Nephron (organoid): Measurements from ENCODE around the gene ANXA9.
A peak's percentile ranks its signal among the peaks of the same experiment; 100 is the strongest.

Source experiments
- H3K27ac Mint-ChIP-seq, 3 experiments: 2 replicates each; pipeline ENCODE4 v1.8.0; 2020; ENCODE audit warnings: mixed read lengths in 3 of 3, mild to moderate bottlenecking in 2 of 3, moderate library complexity in 1 of 3
- H3K27me3 Mint-ChIP-seq: 2 replicates; pipeline ENCODE4 v1.8.0; 2021; ENCODE audit warnings: low read depth, mild to moderate bottlenecking, moderate library complexity, mixed read lengths
- H3K36me3 Mint-ChIP-seq: 2 replicates; pipeline ENCODE4 v1.8.0; 2020; ENCODE audit warnings: low read depth, mixed read lengths
- H3K4me1 Mint-ChIP-seq: 2 replicates; pipeline ENCODE4 v1.8.0; 2020; ENCODE audit warnings: mixed read lengths
- H3K4me3 Mint-ChIP-seq, 3 experiments: 2 replicates each; pipeline ENCODE4 v1.8.0; 2020; ENCODE audit warnings: mild to moderate bottlenecking in 3 of 3, mixed read lengths in 3 of 3, moderate library complexity in 2 of 3
- H3K9me3 Mint-ChIP-seq: 2 replicates; pipeline ENCODE4 v1.8.0; 2020; ENCODE audit warnings: mixed read lengths
- TF ChIP-seq, protein P1 (sequence below), 3 experiments: fragments of 200-600 bp; sonication (generic); IDR thresholded peaks; one replicate each; pipeline ENCODE4 v1.5.0; 2021; ENCODE audit warnings: antibody characterized with exemption in 3 of 3; ENCODE audit not compliant: unreplicated experiment in 3 of 3

Gene ANXA9

DNA sequence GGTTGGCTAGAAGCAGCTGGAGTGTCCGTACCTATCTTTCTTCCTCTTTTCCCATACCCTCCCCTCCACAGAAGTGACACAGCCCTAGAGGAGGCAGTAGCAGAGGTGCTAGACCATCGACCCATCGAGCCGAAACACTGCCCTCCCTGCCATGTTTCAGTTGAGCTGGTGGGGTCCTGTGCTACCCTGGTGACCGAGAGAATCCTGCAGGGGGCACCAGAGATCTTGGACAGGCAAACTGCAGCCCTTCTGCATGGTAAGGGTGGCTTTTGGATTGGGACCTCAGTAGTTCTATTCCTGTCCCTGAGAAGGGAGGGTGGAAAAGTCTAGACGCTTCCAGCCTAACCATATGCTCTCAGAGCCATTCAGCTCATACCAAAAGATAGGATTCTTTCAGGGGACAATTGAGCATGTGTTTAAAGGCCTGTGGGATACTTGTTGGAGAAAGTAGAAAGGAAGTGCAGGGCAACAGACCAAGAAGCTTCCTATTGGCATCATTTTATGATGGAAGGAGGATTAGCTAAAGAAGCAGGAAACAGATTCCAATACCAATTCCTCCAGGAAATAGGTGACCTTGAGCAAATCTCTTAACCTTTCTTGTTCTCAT, 42.6 kb downstream of the ANXA9 start:
- H3K27ac Mint-ChIP-seq, result peak overlapping the region; percentile 67 to 84 (median 74)
- H3K9me3 Mint-ChIP-seq, result no peaks in the 10 kb centered on the region
- TF ChIP-seq, protein P1, sequence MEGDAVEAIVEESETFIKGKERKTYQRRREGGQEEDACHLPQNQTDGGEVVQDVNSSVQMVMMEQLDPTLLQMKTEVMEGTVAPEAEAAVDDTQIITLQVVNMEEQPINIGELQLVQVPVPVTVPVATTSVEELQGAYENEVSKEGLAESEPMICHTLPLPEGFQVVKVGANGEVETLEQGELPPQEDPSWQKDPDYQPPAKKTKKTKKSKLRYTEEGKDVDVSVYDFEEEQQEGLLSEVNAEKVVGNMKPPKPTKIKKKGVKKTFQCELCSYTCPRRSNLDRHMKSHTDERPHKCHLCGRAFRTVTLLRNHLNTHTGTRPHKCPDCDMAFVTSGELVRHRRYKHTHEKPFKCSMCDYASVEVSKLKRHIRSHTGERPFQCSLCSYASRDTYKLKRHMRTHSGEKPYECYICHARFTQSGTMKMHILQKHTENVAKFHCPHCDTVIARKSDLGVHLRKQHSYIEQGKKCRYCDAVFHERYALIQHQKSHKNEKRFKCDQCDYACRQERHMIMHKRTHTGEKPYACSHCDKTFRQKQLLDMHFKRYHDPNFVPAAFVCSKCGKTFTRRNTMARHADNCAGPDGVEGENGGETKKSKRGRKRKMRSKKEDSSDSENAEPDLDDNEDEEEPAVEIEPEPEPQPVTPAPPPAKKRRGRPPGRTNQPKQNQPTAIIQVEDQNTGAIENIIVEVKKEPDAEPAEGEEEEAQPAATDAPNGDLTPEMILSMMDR (IDR thresholded peaks at IDR 0.05; ENCODE audit: unreplicated experiment in 3 of 3), result peak; percentile 46 to 64 (median 53)
- H3K4me3 Mint-ChIP-seq, result no peak overlapping the region
- peaks cover 14% of the 10 kb centered on the region for H3K4me1 Mint-ChIP-seq
- peaks cover 44% of the 10 kb centered on the region for H3K36me3 Mint-ChIP-seq
- H3K27me3 Mint-ChIP-seq, result no peaks in the 10 kb centered on the region

DNA sequence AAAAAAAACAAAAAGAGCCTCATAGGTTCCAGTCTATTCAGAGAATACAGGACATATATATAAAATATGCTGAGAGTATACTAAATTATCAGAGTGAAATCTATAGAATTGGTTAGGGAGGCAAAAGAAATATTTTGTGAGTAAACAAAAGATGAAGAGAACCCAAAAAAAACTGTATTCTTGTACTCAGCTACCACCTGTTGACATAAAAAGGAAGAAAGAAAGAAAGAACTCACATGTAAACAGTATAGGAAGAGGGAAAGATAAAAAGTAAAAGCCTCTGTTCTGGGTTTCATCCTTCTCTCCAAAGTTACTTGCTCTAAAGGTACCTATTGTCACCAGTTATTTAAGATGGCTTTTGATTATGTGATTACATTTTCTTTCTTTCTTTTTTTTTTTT, 44.4 kb downstream of the ANXA9 start:
- Mint-ChIP-seq H3K4me3 (no peak overlapping the region), H3K9me3 (no peaks in the 10 kb centered on the region)

DNA sequence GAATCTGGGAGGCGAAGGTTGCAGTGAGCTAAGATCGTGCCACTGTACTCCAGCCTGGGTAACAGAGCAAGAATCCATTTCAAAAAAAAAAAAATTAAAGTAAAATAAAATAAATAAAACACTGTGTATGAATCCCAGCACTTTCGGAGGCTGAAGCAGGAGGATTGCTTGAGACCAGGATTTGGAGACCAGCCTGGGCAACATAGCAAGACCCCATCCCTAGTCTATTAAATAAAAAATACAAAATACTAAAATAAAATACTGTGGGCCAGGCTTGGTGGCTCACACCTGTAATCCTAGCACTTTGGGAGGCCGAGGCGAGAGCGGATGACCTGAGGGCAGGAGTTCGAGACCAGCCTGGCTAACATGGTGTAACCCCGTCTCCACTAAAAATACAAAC, 50.1 kb downstream of the ANXA9 start:
- no peaks in the 10 kb centered on the region for H3K9me3 Mint-ChIP-seq
- H3K36me3 Mint-ChIP-seq, result peaks cover 65% of the 10 kb centered on the region
- H3K4me3 Mint-ChIP-seq, result no peak overlapping the region
- H3K4me1 Mint-ChIP-seq, result no peaks in the 10 kb centered on the region
- H3K27me3 Mint-ChIP-seq, result no peaks in the 10 kb centered on the region
- TF ChIP-seq, protein P1 (IDR thresholded peaks at IDR 0.05; ENCODE audit: unreplicated experiment in 3 of 3), result no peak
- H3K27ac Mint-ChIP-seq, result no peak overlapping the region

More for the DNA sequence above, 44.4 kb downstream of the ANXA9 start:
- TF ChIP-seq, protein P1 (IDR thresholded peaks at IDR 0.05; ENCODE audit: unreplicated experiment in 3 of 3), result no peak
- peaks cover 14% of the 10 kb centered on the region for H3K4me1 Mint-ChIP-seq
- no peaks in the 10 kb centered on the region for H3K27me3 Mint-ChIP-seq
- no peak overlapping the region for H3K27ac Mint-ChIP-seq
- H3K36me3 Mint-ChIP-seq, result peaks cover 54% of the 10 kb centered on the region

DNA sequence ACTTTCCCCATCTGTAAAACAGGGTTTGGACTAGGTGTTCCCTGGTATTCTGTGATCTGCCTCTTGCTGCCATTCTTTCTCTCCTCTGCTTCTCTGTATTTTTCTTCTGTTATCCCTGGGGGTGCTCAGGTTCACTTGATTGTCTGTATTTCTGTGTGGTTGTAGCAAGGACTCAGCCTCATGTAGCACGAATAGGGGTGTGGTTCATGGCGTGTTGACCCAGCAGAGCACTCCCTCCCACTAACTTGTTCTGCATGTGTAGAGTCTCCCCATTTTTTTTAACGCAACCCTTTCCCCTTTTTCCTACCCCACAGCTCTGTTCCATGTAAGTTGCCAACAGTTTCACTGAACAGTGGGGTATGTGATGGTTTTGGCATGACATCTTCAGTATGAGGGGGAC, 53.1 kb downstream of the ANXA9 start:
- Mint-ChIP-seq H3K27ac (no peak overlapping the region), H3K4me3 (no peak overlapping the region), H3K4me1 (no peaks in the 10 kb centered on the region), H3K9me3 (no peaks in the 10 kb centered on the region), H3K27me3 (no peaks in the 10 kb centered on the region), H3K36me3 (peaks cover 48% of the 10 kb centered on the region)
- TF ChIP-seq, protein P1 (IDR thresholded peaks at IDR 0.05; ENCODE audit: unreplicated experiment in 3 of 3), result no peak

DNA sequence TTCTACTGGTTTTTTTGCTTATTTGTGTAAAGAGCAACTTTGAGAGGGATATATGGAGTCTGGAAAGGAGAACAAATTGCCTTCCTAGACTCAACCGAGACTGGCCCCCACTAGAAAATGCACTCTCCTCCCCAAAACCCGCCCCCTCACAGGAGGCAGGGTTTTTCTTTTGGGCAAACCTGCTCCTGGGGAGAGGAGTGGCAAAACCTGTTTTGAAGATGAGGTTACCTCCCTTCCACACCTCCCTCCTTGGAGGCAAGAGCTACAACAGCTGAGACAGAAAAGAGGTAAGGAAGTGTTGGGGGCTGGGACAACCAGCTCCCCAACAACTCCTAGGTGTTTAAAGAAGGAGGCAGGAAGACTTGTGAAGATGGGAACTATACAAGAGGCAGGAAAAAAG, 54.3 kb downstream of the ANXA9 start, which contains the start of gene BNIPL:
BNIPL (plus strand) TSS at position 231 of the 400 bp plus-strand sequence; CDS start at position 371, 140 bp downstream.
- no peaks in the 10 kb centered on the region for H3K27me3 Mint-ChIP-seq
- peaks cover 41% of the 10 kb centered on the region for H3K36me3 Mint-ChIP-seq
- no peak within 1 kb of the TSS for H3K4me3 Mint-ChIP-seq
- TF ChIP-seq, protein P1 (IDR thresholded peaks at IDR 0.05; ENCODE audit: unreplicated experiment in 3 of 3), result no peak
- H3K4me1 Mint-ChIP-seq, result no peaks in the 10 kb centered on the region
- no peaks in the 10 kb centered on the region for H3K9me3 Mint-ChIP-seq
- H3K27ac Mint-ChIP-seq, result no peak within 1 kb of the TSS

DNA sequence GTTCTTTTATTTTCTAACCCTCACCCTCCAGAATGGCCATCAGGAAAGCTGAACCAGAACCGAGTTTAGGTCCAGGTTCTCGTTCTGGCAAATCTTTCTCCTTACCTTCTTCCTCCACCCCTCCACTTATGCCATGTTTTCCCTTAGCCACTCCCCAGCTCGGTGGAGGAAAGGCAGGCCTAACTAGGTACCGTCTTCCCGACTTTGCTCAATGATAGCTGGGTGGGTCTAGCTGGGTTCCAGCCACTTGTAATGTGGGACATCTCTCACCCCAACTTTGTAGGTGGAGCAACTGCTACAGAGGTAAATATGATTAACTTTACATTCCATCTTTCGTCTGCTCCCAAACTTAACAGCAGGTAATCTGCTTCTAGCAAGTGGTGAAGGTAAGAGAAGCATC, 54.9 kb downstream of the ANXA9 start:
- no peaks in the 10 kb centered on the region for H3K27me3 Mint-ChIP-seq
- TF ChIP-seq, protein P1 (IDR thresholded peaks at IDR 0.05; ENCODE audit: unreplicated experiment in 3 of 3), result no peak
- H3K36me3 Mint-ChIP-seq, result peaks cover 37% of the 10 kb centered on the region
- no peaks in the 10 kb centered on the region for H3K4me1 Mint-ChIP-seq
- no peak overlapping the region for H3K4me3 Mint-ChIP-seq
- no peak overlapping the region for H3K27ac Mint-ChIP-seq
- no peaks in the 10 kb centered on the region for H3K9me3 Mint-ChIP-seq
